ENCODE results near the gene RAB11B.

The RAB11B gene

DNA sequence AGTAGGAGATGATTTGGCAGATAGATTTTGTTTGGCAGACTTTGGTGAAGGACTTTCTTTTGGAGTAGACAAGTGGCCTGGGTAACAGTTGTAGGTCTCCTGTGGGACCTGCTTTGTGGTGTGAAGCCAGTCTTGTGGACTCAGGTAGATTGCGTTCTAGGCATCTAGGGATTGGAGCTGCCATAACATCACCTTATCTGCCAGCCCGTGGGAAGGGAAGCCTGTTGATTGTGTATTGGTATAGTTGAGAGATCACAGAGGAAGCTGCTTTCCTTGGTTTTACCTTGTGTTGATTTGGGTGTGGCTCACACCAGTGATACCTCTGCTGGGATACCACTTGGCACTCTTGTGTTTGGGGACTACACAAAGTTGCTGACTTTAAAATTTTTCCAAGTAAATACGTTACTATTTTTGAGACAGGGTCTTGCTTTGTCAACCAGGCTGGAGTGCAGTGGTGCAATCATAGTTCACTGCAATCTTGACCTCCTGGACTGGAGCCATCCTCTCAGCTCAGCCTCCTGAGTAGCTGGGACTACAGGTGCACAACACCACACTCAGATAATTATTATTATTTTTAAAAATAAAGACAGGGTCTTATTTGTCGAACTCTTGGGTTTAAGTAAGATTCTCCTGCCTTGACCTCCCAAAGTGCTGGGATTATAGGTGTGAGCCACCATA lies 62.4 kb downstream of the RAB11B start:
- TF ChIP-seq CTCF (IDR thresholded peaks at IDR 0.05; ENCODE audit: low read depth, low read length): no peak

GRCh38 chr19:8453616-8454015 lies 63.5 kb downstream of the RAB11B start:
- DNase-seq (ENCODE audit: extremely low read depth, low read depth): no peak
- TF ChIP-seq CTCF (IDR thresholded peaks at IDR 0.05; ENCODE audit: low read depth, low read length): no peak

More for the DNA sequence above, 62.4 kb downstream of the RAB11B start:
- no peak for DNase-seq (ENCODE audit: extremely low read depth, low read depth)
